Measurements from ENCODE around the gene TULP4.

Gene TULP4

DNA sequence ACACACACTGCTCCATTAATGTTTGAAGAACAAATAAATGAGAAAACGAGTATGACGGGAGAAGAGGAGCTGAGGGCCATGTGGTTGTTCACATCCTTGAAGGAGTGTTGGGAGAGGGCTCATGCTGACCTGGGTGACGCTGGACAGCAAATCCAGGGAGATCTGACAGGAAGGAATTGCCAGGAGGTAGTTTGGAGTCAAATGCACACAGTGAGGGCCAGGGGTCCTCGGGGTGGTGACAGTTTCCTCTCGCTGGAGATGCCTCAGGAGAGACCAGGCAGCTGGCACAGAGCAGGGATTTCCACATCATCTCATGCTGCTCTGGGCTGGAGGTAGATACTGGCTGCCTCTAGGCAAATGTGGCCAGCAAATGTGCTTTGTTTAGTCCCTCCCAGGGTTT is 245.7 kb downstream of the TULP4 start:
- in situ Hi-C loops (cut with MboI; ENCODE audit: low pct_unique_long_range_greater_than_20kb, low sequenced_read_pairs), result no loop called here
- no peak for DNase-seq

DNA sequence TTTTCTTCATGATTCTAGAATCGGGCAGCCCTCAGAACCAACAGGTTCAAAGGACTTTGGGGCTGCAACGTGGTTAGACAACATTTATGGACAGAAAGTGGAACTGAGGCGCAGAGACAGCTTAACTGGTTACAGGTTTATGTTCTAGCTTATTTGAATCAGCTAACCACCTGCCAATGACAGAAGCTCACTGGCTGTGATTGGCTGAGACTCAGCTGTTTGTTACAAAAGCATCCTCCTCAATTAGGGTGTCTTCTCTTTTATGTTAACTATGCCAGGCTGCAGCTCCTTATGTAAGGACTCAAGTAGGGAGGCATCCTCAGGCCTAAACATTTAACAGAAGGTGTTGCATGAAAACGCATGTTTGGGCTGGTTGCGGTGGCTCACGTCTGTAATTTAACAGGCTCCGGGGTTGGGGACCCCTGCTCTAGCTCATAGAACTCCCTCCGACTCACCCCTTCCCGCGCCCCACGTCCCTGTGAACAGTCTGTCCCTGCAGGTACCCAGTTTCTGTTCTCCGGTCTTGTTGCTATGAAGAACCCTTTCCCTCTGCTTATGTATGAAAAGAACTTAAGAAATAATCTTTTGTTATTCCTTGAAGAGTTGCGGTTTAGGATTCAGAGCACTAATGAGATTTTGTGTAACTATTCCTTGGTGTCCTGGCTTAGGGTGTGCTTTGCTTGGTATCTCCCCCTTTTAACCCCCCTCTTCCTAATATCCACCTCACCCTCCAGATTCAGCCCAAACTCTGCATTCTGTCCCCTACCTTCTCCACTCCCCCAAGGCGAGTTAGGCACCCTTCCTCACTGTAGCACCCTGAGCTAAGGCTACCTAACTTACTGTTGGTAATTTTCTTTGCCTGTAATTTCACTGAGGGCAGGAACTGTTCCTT is 246.4 kb downstream of the TULP4 start:
- in situ Hi-C loops (cut with MboI; ENCODE audit: low pct_unique_long_range_greater_than_20kb, low sequenced_read_pairs), result no loop called here

DNA sequence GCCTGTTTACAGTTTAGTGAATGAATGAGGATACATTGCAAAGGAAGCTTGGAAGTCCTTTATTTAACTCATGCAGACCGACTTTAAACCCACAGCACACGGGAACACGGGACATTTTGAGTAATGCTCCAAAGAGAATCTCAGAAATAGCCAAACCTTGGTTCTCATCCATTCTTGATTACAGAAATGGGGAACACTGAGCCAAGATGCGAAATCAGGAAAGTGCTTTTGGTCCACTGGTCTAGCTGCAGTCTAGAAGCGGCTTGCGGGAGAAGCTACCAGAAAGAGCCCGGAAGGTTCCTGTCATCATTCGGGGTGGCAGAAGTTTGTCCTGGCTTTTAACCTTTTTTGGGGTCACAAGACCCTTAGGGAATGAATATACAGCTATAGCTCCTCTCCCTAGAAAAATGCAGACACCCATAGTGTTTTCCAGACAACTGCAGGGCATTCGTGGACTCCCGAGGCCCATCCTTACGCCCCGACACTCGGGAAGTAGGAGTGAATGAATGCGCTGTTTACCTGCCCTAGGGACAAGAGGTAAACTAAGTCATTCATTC is 247.2 kb downstream of the TULP4 start:
- no peak for DNase-seq
- in situ Hi-C loops (cut with MboI; ENCODE audit: low pct_unique_long_range_greater_than_20kb, low sequenced_read_pairs), result no loop called here

More for the DNA sequence above, 246.4 kb downstream of the TULP4 start:
- DNase-seq, result no peak

DNA sequence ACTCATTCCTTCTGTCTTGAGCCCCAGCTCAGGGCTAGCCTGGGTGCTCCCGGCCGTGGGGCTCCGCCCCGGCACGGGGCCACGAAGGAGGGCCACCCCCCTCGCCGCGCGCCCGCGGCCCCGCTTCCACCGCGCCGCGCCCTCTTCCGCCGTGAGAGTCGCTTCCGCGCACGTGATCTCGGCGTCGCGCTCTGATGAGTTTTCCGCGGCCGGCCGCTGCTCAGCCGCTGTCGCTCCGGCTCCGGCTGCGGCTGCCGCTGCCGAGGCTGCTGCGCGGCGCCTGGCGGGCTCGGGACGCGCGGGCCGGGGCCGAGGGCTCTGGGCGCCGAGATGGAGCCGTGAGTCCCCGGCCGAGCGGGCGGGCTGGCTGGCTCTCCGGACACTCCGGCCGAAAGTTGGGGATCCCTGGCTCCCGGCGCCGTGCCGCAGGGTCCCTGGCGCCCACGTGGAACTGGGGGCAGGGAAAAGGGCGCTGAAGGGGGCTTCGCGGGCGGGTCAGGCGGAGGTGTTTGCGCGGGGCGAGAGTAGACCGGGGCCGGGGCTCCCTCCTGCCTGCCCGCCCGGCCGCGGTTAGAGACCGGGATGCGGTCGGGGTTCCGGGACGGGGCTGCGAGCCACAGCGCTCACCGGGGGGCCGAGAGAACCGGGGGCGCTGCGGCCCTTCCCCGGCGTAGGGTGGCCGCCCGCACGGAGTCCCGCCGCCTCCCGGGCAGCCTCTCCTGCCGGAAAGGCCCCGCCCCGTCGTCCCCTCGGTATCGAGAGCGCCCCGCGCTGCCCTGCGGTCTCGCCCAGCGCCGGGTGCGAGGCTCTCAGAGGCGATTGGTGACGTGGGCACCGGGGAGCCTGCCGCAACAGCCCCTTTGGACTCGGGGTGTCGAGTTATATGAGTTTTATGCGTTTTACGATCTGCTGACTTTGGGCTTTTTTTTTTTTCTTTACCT is 247.9 kb downstream of the TULP4 start, which contains the start of gene TMEM181:
Gene TMEM181 (plus strand): TSS at position 197 of the 941 bp plus-strand sequence. CDS start 134 bp downstream, at position 331.
- in situ Hi-C loops (cut with MboI; ENCODE audit: low pct_unique_long_range_greater_than_20kb, low sequenced_read_pairs), result no loop called here
- peak; percentile 82 for DNase-seq

DNA sequence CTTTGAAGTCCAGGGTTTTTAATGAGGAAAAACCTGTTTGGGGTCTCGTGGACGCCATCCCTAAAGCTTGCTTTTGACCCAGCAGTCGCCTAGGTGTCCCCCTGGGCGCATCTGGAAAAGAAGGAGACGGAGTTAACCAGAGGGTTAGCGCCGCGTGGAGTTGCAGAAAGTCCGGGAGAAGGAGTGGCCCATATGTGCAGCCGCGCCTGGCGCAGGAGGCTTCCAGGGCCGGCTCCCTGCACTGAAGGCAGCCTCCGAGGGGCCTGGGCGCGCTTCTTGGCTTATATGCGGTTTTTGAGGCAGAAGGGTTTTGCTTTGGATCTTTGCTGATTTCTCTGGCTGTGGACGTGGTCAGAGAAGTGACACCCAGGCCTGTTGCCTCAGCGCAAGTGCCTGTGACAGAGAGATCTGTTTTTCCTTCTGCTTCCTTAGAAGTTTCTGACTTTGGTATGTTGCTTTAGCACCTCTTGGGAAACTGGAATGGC is 248.6 kb downstream of the TULP4 start:
- no peak for DNase-seq
- in situ Hi-C loops (cut with MboI; ENCODE audit: low pct_unique_long_range_greater_than_20kb, low sequenced_read_pairs), result no loop called here

Data from KBM-7 (cell line).